Transverse colon (tissue), 4 donors: ENCODE data around the gene SEC24B. TPM values are rescaled to one million over a fixed set of nuclear protein-coding genes. Genes with fewer than 3 reads are reported as not detected.

Experiments used
- DNase-seq: peaks from one replicate; pipeline ENCODE4 v3.0.0-alpha.2; 2019
- H3K27ac ChIP-seq, 4 donors: fragments of 200-600 bp; sonication (generic); 2 replicates each; pipeline ENCODE4 v1.5.1; 2016 to 2018; ENCODE audit warnings: inconsistent platforms in 4 of 4
- H3K27me3 ChIP-seq: fragments of 200-600 bp; sonication (generic); 2 replicates; pipeline ENCODE4 v1.5.1; 2017; ENCODE audit warnings: inconsistent platforms
- H3K36me3 ChIP-seq, 4 donors: fragments of 200-600 bp; sonication (generic); 2 replicates each; pipeline ENCODE4 v1.5.1; 2017 to 2019; ENCODE audit warnings: inconsistent platforms in 4 of 4
- H3K4me1 ChIP-seq, 4 donors: fragments of 200-600 bp; sonication (generic); 2 replicates each; pipeline ENCODE4 v1.5.1; 2017 to 2020; ENCODE audit warnings: inconsistent platforms in 4 of 4
- H3K4me3 ChIP-seq, 4 donors: fragments of 200-600 bp; sonication (generic); 1 replicate in 1 of 4; 2 replicates in 3 of 4; pipeline versions ENCODE4 v1.5.1 to v1.6.1; 2017 to 2019; ENCODE audit warnings: inconsistent platforms in 4 of 4
- H3K9me3 ChIP-seq, 2 donors: fragments of 200-600 bp; sonication (generic); 2 replicates each; pipeline ENCODE4 v1.5.1; 2017 to 2019; ENCODE audit warnings: inconsistent platforms in 2 of 2
- EP300 ChIP-seq: sonication (generic); formaldehyde crosslinking; IDR thresholded peaks from one replicate; pipeline ENCODE4 v1.6.1; 2017; ENCODE audit warnings: antibody characterized with exemption, low read depth
- POLR2A ChIP-seq: fragments of 450-650 bp; IDR thresholded peaks from one replicate; pipeline ENCODE4 v1.6.1; 2016; ENCODE audit warnings: antibody characterized with exemption, mild to moderate bottlenecking, moderate library complexity
- POLR2AphosphoS5 ChIP-seq, 3 donors: sonication (generic); formaldehyde crosslinking; IDR thresholded peaks; one replicate each; pipeline ENCODE4 v1.6.1; 2016; ENCODE audit warnings: antibody characterized with exemption in 3 of 3
- WGBS, 2 donors: methylation state at CpG; one replicate each; pipeline ENCODE4 v1.1.5; 2018; ENCODE audit warnings: low coverage in 1 of 2; 5-methylcytosine and 5-hydroxymethylcytosine counted together
- in situ Hi-C, 4 donors: fragments of 200-750 bp; cut with MboI; loops; one replicate each; pipeline versions ENCODE4 v1.15.0 to v1.15.1; 2017; ENCODE audit warnings: low sequenced_read_pairs in 3 of 4, low pct_ligation_motif_present in 1 of 4, low pct_unique_long_range_greater_than_20kb in 1 of 4
- intact Hi-C: fragments of 100-400 bp; cut with DNase I; formaldehyde crosslinking; loops from one replicate; pipeline ENCODE4 v1.15.1; 2023; ENCODE audit warnings: low total_unique reads
- total RNA-seq, 4 donors: library from RNA; depleted of rRNA; stranded (reverse); fragments of >200 nt; gene quantifications; one replicate each; pipeline ENCODE4 v1.1.0, GENCODE V29; 2016
- TF ChIP-seq, protein P1 (sequence below), 5 experiments: fragments of 200-600 bp in 3 of 5; fragments of 450-650 bp in 2 of 5; sonication (generic) in 3 of 5; IDR thresholded peaks; 1 replicate in 2 of 5; 2 replicates in 3 of 5; pipeline ENCODE4 v1.5.1; 2016 to 2017; ENCODE audit warnings: antibody characterized with exemption in 5 of 5, inconsistent platforms in 3 of 5, mild to moderate bottlenecking in 2 of 5, moderate library complexity in 1 of 5

The SEC24B gene
- total RNA-seq, 4 donors from 2014 or later = 14.3 to 44.1 (median 35.4) TPM

DNA sequence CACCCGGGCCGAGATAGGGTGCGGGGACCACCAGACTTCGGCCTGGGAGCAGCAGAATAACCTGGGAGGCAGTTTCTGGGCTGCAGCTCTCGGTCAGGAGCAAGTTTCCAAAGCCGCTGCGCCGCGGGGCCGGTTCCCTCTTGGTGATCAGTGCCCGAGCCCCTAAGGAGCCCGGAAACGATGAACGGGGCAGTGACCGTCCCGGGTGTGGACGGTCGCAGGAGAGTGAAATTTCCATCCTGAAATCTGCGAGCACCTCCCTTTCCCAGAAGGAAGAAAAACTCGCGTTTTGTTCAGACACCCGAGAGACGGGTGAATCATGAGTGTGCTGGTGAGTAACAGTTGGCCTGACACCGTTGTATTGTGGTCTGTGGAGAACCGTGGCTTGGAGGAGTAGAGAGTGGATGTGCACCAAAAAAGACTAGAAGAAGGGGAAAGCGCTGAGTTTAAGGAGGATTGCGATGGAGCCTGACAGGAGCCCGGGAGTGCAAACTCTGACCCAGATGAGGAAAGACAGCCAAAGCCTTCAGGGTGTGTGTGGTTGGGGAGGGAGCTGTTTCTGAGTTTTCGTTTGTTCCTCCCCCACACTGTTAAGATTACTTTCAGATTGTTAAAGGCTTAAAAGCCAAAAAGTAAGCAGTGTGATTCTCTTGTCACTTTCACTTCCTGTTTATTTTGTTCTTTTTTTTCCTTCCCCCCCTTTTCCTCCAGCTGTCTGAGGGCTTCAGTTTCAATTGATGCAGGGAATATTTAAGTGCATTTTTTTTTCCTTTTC, 127.3 kb downstream of the SEC24B start:
- 1% methylated on average over 27 of the region's 29 CpGs; no CpG with 5 or more reads in 1 of the 2 donors for WGBS, 2 donors
- Histone ChIP-seq H3K4me1 (peaks cover 0 to 22% (median 4%) of the 10 kb centered on the region in 4 donors), H3K4me3 (peak overlapping the region; percentile 66 to 82 (median 70)), H3K27me3 (no peaks in the 10 kb centered on the region), H3K9me3 (no peaks in the 10 kb centered on the region), H3K36me3 (no peaks in the 10 kb centered on the region), H3K27ac (peak overlapping the region; percentile 86 to 89 (median 88))
- TF ChIP-seq POLR2A = peak; percentile 42
- peak in 2 of 3 donors; percentile 19 to 22 for TF ChIP-seq POLR2AphosphoS5 (IDR thresholded peaks at IDR 0.05)
- no peak for TF ChIP-seq EP300
- intact Hi-C loops (no loop called here), in situ Hi-C loops (loop anchor here in 1 of 4 donors (25.0 kb wide), 1 partner anchor 251 kb away; the partner anchor contains the start of genes CFI and GAR1)
- DNase-seq = peak; percentile 37

DNA sequence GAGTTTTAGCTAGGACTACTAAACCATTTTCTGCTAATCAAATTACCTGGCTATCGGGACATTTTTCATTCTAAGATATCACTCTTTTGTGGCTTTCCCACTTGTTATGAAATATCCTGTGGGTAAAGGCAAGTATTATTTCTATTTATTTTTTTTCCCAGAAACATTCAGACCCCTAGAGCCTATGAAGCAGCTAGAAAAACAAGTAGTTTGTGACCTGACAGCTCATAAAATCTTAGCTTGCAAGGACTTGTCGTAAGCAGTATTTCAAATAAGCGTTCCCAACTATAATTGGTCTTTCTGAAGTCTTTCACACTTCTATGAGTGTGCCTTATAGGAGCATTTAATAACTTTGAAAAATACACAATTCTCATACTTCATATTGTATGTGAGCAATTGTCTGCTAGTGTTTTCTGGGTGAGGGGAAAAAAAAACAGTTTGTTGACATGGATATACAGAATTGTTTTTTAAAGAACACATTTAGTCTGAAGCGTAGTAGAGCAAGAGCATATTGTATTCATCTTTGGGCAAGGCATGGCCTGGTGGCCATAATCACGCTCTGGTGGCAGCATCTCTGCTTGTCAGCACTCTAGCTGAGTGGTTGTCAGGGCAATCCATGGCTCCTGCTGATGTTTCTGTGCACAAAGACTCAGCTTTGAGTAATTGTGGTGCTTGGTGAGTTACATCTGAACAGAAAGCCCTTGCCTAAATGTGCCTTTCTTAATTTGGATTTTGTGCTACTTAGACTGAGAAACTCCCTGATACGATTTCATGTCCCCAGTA, 129.0 kb downstream of the SEC24B start:
- in situ Hi-C loops = loop anchor here in 1 of 4 donors (25.0 kb wide), 1 partner anchor 250 kb away; the partner anchor contains the start of genes CFI and GAR1
- H3K4me3 ChIP-seq = no peak overlapping the region
- H3K36me3 ChIP-seq = no peaks in the 10 kb centered on the region
- H3K9me3 ChIP-seq = no peaks in the 10 kb centered on the region
- DNase-seq = no peak
- H3K27me3 ChIP-seq = no peaks in the 10 kb centered on the region
- H3K4me1 ChIP-seq = peaks cover 0 to 22% (median 4%) of the 10 kb centered on the region in 4 donors
- TF ChIP-seq POLR2AphosphoS5 (IDR thresholded peaks at IDR 0.05) (no peak), EP300 (no peak), POLR2A (no peak)
- TF ChIP-seq, protein P1, sequence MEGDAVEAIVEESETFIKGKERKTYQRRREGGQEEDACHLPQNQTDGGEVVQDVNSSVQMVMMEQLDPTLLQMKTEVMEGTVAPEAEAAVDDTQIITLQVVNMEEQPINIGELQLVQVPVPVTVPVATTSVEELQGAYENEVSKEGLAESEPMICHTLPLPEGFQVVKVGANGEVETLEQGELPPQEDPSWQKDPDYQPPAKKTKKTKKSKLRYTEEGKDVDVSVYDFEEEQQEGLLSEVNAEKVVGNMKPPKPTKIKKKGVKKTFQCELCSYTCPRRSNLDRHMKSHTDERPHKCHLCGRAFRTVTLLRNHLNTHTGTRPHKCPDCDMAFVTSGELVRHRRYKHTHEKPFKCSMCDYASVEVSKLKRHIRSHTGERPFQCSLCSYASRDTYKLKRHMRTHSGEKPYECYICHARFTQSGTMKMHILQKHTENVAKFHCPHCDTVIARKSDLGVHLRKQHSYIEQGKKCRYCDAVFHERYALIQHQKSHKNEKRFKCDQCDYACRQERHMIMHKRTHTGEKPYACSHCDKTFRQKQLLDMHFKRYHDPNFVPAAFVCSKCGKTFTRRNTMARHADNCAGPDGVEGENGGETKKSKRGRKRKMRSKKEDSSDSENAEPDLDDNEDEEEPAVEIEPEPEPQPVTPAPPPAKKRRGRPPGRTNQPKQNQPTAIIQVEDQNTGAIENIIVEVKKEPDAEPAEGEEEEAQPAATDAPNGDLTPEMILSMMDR (IDR thresholded peaks at IDR 0.05) = no peak
- intact Hi-C loops = no loop called here
- H3K27ac ChIP-seq = no peak overlapping the region
- WGBS, 2 donors = 92 to 94% methylated on average over 5 to 6 of the region's 6 CpGs

DNA sequence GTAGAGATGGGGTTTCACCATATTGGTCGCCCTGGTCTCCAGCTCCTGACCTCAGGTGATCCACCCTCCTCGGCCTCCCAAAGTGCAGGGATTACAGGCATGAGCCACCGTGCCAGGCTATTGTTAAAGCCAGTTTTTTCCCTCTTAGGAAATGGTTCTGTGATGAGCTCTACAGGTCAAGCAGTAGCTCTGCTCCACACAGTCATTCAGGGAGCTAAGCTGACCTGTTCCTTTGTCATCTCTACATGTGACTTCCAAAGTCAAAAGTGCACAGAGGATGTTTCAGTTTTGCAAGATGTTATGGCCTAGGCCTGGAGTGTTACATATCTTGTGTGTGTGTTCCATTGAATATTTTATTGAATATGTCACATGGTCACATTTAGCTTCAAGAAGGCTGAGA, 137.9 kb downstream of the SEC24B start:
- no peak for DNase-seq
- in situ Hi-C loops = loop anchor here in 1 of 4 donors (25.0 kb wide), 1 partner anchor 241 kb away; the partner anchor contains the start of genes CFI and GAR1
- intact Hi-C loops = no loop called here

DNA sequence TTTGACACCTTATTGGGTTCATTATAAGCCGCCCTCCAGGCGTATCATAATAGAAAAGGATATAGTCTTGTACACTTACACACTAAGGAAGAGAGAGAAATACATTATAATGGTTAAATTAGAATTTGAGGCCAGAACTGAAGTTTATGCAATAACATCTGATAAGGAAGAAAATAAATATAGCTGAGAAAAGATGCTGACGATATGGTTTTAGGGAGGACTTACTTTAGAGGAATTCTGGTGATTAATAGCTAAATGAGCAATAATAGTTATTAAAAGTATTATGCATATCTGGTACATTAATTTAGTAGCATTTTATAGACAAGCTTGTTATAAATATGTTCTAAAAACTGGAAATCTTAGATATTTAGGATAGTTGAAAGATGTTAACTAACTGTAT, 138.5 kb downstream of the SEC24B start:
- peaks cover 0 to 9% (median 2%) of the 10 kb centered on the region in 4 donors for H3K4me1 ChIP-seq
- no peak overlapping the region for H3K4me3 ChIP-seq
- no peak for DNase-seq
- intact Hi-C loops = no loop called here
- TF ChIP-seq POLR2A (no peak), POLR2AphosphoS5 (IDR thresholded peaks at IDR 0.05) (no peak)
- TF ChIP-seq, protein P1 (IDR thresholded peaks at IDR 0.05) = no peak
- 91 to 94% methylated on average over 3 of the region's 3 CpGs for WGBS, 2 donors
- no peaks in the 10 kb centered on the region for H3K36me3 ChIP-seq
- in situ Hi-C loops = loop anchor here in 1 of 4 donors (25.0 kb wide), 1 partner anchor 240 kb away; the partner anchor contains the start of genes CFI and GAR1
- no peaks in the 10 kb centered on the region for H3K27me3 ChIP-seq
- H3K27ac ChIP-seq = no peak overlapping the region
- no peaks in the 10 kb centered on the region for H3K9me3 ChIP-seq

More for the DNA sequence above, 137.9 kb downstream of the SEC24B start:
- H3K27me3 ChIP-seq = no peaks in the 10 kb centered on the region
- H3K4me1 ChIP-seq = peaks cover 0 to 9% (median 2%) of the 10 kb centered on the region in 4 donors
- TF ChIP-seq POLR2A (no peak), POLR2AphosphoS5 (IDR thresholded peaks at IDR 0.05) (no peak), EP300 (no peak)
- TF ChIP-seq, protein P1 (IDR thresholded peaks at IDR 0.05) = no peak
- H3K27ac ChIP-seq = no peak overlapping the region
- no peaks in the 10 kb centered on the region for H3K36me3 ChIP-seq
- H3K4me3 ChIP-seq = no peak overlapping the region
- H3K9me3 ChIP-seq = no peaks in the 10 kb centered on the region
- 100% methylated on average over 3 of the region's 3 CpGs; no CpG with 5 or more reads in 1 of the 2 donors for WGBS, 2 donors
